CD14-positive monocyte (primary cell): ENCODE measurements around the gene PAPPA2. TPM values are rescaled to one million over a fixed set of nuclear protein-coding genes. Genes with fewer than 3 reads are reported as not detected.

Source experiments
- DNase-seq, 3 donors: peaks; one replicate each; pipeline ENCODE4 v3.0.0-alpha.2; 2011 to 2022
- H2AFZ ChIP-seq: 2 replicates; pipeline ENCODE4 v1.6.0; 2012; ENCODE audit warnings: mild to moderate bottlenecking, low read depth, low read length, inconsistent platforms; ENCODE audit not compliant: insufficient read depth, poor library complexity, severe bottlenecking
- H3K27ac ChIP-seq, 2 donors: 1 replicate in 1 of 2; 2 replicates in 1 of 2; pipeline ENCODE4 v1.5.1; 2012 to 2013; ENCODE audit warnings: low read length in 2 of 2, control low read depth in 1 of 2, inconsistent platforms in 1 of 2, low read depth in 1 of 2, mild to moderate bottlenecking in 1 of 2
- H3K27me3 ChIP-seq, 2 donors: one replicate each; pipeline versions ENCODE4 v1.6.0 to v1.6.1; 2011 to 2013; ENCODE audit warnings: low read length in 2 of 2; ENCODE audit not compliant: control insufficient read depth in 2 of 2, insufficient read depth in 2 of 2
- H3K36me3 ChIP-seq, 2 donors: replicated peaks in 1 of 2; 1 replicate in 1 of 2; 2 replicates in 1 of 2; pipeline versions ENCODE4 v1.5.1 to v1.6.1; 2012 to 2013; ENCODE audit warnings: low read length in 2 of 2, control low read depth in 1 of 2, inconsistent platforms in 1 of 2, mild to moderate bottlenecking in 1 of 2; ENCODE audit not compliant: insufficient read depth in 2 of 2, control insufficient read depth in 1 of 2
- H3K4me1 ChIP-seq, 2 donors: 1 replicate in 1 of 2; 2 replicates in 1 of 2; pipeline versions ENCODE4 v1.5.1 to v1.6.1; 2012 to 2013; ENCODE audit warnings: low read length in 2 of 2, control low read depth in 1 of 2, inconsistent platforms in 1 of 2, mild to moderate bottlenecking in 1 of 2, moderate library complexity in 1 of 2; ENCODE audit not compliant: insufficient read depth in 2 of 2, control insufficient read depth in 1 of 2
- H3K4me2 ChIP-seq: replicated peaks from 2 replicates; pipeline ENCODE3; 2012; ENCODE audit warnings: low read length, moderate library complexity, mild to moderate bottlenecking; ENCODE audit not compliant: poor library complexity, severe bottlenecking; ENCODE audit errors: extremely low read depth
- H3K4me3 ChIP-seq, 3 experiments: fragments of 200-600 bp in 1 of 3; sonication (generic) in 1 of 3; replicated peaks in 1 of 3; 1 replicate in 2 of 3; 2 replicates in 1 of 3; pipeline ENCODE4 v1.5.1; 2011 to 2013; ENCODE audit warnings: low read length in 3 of 3, mild to moderate bottlenecking in 3 of 3, control low read depth in 2 of 3, low read depth in 2 of 3, inconsistent platforms in 1 of 3, moderate library complexity in 1 of 3
- H3K79me2 ChIP-seq: 2 replicates; pipeline ENCODE4 v1.6.0; 2012; ENCODE audit warnings: mild to moderate bottlenecking, control low read depth, inconsistent platforms, low read length, moderate library complexity; ENCODE audit not compliant: insufficient read depth
- H3K9ac ChIP-seq: 2 replicates; pipeline ENCODE4 v1.6.0; 2017; ENCODE audit warnings: low read length, mild to moderate bottlenecking; ENCODE audit not compliant: insufficient read depth, poor library complexity, severe bottlenecking
- H3K9me3 ChIP-seq, 2 donors: replicated peaks in 1 of 2; 1 replicate in 1 of 2; 2 replicates in 1 of 2; pipeline versions ENCODE4 v1.5.1 to v1.6.1; 2012 to 2013; ENCODE audit warnings: low read length in 2 of 2, control low read depth in 1 of 2; ENCODE audit not compliant: control insufficient read depth in 1 of 2, insufficient read depth in 1 of 2
- H4K20me1 ChIP-seq: 2 replicates; pipeline ENCODE4 v1.6.0; 2012; ENCODE audit warnings: mild to moderate bottlenecking, low read length, control low read depth, moderate library complexity; ENCODE audit not compliant: insufficient read depth
- H3K27ac Mint-ChIP-seq, 7 donors: one replicate each; pipeline ENCODE4 v1.8.0; 2020; ENCODE audit warnings: mild to moderate bottlenecking in 7 of 7, mixed read lengths in 7 of 7, moderate library complexity in 6 of 7, inconsistent platforms in 2 of 7
- H3K27me3 Mint-ChIP-seq, 3 donors: one replicate each; pipeline ENCODE4 v1.8.0; 2021 to 2022; ENCODE audit warnings: low read depth in 3 of 3, mild to moderate bottlenecking in 3 of 3, mixed read lengths in 3 of 3, moderate library complexity in 3 of 3, inconsistent platforms in 1 of 3
- H3K36me3 Mint-ChIP-seq, 2 donors: one replicate each; pipeline ENCODE4 v1.8.0; 2020; ENCODE audit warnings: mixed read lengths in 2 of 2, inconsistent platforms in 1 of 2, mild to moderate bottlenecking in 1 of 2
- H3K4me1 Mint-ChIP-seq: one replicate; pipeline ENCODE4 v1.8.0; 2020; ENCODE audit warnings: mild to moderate bottlenecking, mixed read lengths
- H3K4me3 Mint-ChIP-seq, 2 donors: one replicate each; pipeline ENCODE4 v1.8.0; 2020; ENCODE audit warnings: mild to moderate bottlenecking in 2 of 2, mixed read lengths in 2 of 2, moderate library complexity in 1 of 2
- H3K9me3 Mint-ChIP-seq, 7 donors: one replicate each; pipeline ENCODE4 v1.8.0; 2020 to 2022; ENCODE audit warnings: mixed read lengths in 7 of 7, mild to moderate bottlenecking in 6 of 7, moderate library complexity in 6 of 7, inconsistent platforms in 2 of 7
- CTCF ChIP-seq: fragments of 200-600 bp; IDR thresholded peaks from one replicate; pipeline ENCODE4 v1.8.0; 2022; ENCODE audit warnings: antibody characterized with exemption, mild to moderate bottlenecking
- WGBS: methylation state at CpG from one replicate; pipeline ENCODE4 v1.1.5; 2013; ENCODE audit warnings: missing lambda C conversion rate; ENCODE audit not compliant: insufficient coverage; 5-methylcytosine and 5-hydroxymethylcytosine counted together
- intact Hi-C, 2 donors: fragments of 100-400 bp; cut with micrococcal nuclease; formaldehyde crosslinking; loops; one replicate each; pipeline versions ENCODE4 v1.15.0 to v1.15.1; 2023
- polyA plus RNA-seq, 3 donors: library from polyadenylated mRNA; depleted of rRNA in 1 of 3; unstranded in 2 of 3; stranded (reverse) in 1 of 3; fragments of 300-500 nt in 2 of 3; fragments of >200 nt in 1 of 3; fragmentation: Illumina TruSeq in 2 of 3; gene quantifications; 1 replicate in 2 of 3; 2 replicates in 1 of 3; pipeline ENCODE4 v1.2.3, GENCODE V29; 2012 to 2021

PAPPA2 gene
- polyA plus RNA-seq, 3 donors, result not detected

- Mint-ChIP-seq H3K27ac (no peak overlapping the region), H3K36me3 (no peaks in the 10 kb centered on the region), H3K27me3 (no peaks in the 10 kb centered on the region), H3K4me3 (no peak overlapping the region), H3K4me1 (no peaks in the 10 kb centered on the region), H3K9me3 (peaks cover 0 to 4% (median 0%) of the 10 kb centered on the region in 7 donors)
- DNase-seq, result no peak
- no peak for TF ChIP-seq CTCF
- Histone ChIP-seq H3K9me3 (no peaks in the 10 kb centered on the region), H3K4me3 (no peak overlapping the region), H3K79me2 (no peaks in the 10 kb centered on the region), H3K4me1 (no peaks in the 10 kb centered on the region), H4K20me1 (no peaks in the 10 kb centered on the region), H2AFZ (no peak overlapping the region), H3K9ac (no peak overlapping the region), H3K36me3 (no peaks in the 10 kb centered on the region), H3K4me2 (no peak overlapping the region), H3K27ac (no peak overlapping the region), H3K27me3 (no peaks in the 10 kb centered on the region)
- intact Hi-C loops, result no loop called here
- no CpG with 5 or more reads among the region's 1 CpG for WGBS
Observed at GRCh38 chr1:176720838-176721237, 257.9 kb downstream of the PAPPA2 start.

GRCh38 chr1:176733661-176734060, 270.7 kb downstream of the PAPPA2 start:
- Histone ChIP-seq H3K36me3 (no peaks in the 10 kb centered on the region), H3K9ac (no peak overlapping the region), H3K79me2 (no peaks in the 10 kb centered on the region), H3K27me3 (no peaks in the 10 kb centered on the region), H3K4me2 (no peak overlapping the region), H3K4me3 (no peak overlapping the region), H3K9me3 (no peaks in the 10 kb centered on the region), H2AFZ (no peak overlapping the region), H4K20me1 (no peaks in the 10 kb centered on the region), H3K4me1 (no peaks in the 10 kb centered on the region), H3K27ac (no peak overlapping the region)
- Mint-ChIP-seq H3K27ac (no peak overlapping the region), H3K4me1 (no peaks in the 10 kb centered on the region), H3K36me3 (no peaks in the 10 kb centered on the region), H3K9me3 (peaks cover 0 to 2% (median 0%) of the 10 kb centered on the region in 7 donors), H3K4me3 (no peak overlapping the region), H3K27me3 (no peaks in the 10 kb centered on the region)
- intact Hi-C loops, result no loop called here
- DNase-seq, result no peak
- no peak for TF ChIP-seq CTCF
- no CpG with 5 or more reads among the region's 1 CpG for WGBS
